Putamen (tissue), 1 donor: ENCODE results near the gene FOXS1.

Source experiments
- DNase-seq: peaks from one replicate; pipeline ENCODE4 v3.0.0-alpha.2; 2016; ENCODE audit warnings: low spot score

FOXS1 gene

DNA sequence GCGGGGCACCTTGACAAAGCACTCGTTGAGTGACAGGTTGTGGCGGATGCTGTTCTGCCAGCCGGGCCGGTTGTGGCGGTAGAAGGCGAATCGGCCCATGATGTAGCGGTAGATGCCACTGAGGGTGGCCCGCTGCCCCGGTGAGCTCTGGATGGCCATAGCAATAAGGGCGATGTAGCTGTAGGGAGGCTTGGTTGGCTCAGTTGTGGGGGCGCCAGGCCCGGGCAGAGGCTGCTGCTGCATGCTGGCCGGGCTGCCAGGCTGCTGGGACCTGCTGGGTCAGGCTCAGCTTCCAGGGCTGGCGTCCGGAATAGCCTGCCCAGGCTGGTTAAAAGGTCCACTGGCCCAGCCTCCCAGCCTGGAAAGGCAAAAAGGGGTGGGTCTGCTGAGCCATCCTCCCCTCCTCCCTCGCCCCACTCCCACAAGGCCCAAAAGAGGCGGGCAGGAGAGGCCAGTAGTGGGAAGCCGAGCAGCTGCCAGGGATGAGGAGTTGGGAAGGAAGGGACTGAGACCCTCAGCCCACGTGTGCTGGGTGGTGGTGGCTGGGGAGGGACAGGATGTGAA lies at the start of gene FOXS1:
FOXS1 (minus strand) TSS at position 305 of the 564 bp plus-strand sequence; CDS start at position 243, 62 bp downstream.
- DNase-seq, result no peak

- DNase-seq, result no peak
These were observed 45.2 kb upstream of the FOXS1 start for GRCh38 chr20:31890646-31891045.

- DNase-seq, result no peak
These were observed 38.4 kb upstream of the FOXS1 start for GRCh38 chr20:31883829-31884228.

DNA sequence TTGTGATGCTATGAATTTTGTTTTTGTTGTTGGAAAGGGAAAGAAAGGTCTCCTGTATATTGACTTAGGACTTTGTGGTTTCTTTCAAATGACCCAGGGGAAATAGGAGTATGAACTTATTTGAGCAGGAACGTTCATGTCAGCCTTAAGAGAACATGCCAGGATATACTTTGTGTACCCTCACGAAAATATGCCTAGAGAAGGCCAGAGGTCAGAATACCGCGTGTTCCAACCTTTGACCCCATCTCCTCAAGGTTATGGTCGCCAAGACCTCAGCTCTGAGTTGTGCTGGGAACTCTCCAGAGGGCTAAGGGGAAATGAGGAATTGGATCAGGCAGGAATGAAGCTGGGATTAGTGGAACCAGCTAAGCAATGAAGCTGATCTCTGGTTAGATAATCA lies 36.5 kb upstream of the FOXS1 start:
- DNase-seq, result no peak

DNA sequence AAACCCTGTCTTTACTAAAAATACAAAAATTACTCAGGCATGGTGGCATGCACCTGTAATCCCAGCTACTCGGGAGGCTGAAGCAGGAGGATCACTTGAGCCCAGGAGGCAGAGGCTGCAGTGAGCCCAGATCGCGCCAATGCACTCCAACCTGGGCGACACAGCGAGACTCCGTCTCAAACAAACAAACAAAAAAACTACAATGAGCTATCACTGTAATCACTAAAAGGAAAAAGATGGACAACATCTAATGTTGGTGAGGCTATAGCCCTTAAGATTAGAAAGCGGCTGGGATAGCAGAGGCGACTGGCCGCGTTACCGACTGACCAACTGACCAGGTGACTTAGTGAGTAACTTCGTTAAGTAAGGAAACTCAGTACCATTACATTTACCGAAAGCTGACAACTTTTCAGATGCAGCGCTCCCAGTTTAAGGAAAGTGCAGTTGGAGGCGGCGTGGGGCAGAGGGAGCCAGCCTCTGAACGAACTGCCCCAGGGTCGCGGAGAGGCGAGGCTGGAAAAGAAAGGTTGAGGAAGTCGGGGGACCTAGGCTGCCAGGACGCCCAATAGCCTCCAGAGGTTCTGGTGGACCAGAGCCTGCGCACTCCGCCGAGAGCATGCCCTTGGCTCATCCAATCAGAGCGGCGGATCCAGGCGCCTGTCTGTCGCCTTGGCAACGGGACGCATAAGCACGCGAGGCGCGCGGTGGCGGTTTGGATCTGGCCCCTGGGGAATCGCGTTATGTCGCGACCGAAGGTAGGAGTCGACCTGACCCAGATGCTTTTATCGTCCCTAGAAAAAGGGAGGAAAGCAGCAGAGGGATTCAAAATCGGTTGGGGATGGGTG lies 34.0 kb upstream of the FOXS1 start:
- peak; percentile 91 for DNase-seq

DNA sequence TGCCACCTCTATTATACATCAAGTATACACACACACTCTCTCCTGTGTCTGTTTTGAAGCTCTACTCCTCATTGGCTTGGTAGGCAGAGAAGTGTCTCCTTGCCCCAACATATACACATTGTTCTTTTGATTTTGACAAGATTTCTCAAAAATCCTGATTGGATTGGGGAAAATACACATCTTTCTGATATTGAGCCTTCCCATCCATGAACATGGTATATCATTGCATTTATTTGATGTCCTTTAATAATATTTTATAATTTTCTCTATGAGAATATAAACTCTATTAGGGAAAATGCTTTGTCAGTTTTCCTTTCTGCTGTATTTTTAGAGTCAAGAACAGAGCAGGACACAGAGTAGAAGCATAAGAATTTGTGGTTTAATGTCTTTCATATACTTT lies 32.3 kb upstream of the FOXS1 start:
- no peak for DNase-seq

DNA sequence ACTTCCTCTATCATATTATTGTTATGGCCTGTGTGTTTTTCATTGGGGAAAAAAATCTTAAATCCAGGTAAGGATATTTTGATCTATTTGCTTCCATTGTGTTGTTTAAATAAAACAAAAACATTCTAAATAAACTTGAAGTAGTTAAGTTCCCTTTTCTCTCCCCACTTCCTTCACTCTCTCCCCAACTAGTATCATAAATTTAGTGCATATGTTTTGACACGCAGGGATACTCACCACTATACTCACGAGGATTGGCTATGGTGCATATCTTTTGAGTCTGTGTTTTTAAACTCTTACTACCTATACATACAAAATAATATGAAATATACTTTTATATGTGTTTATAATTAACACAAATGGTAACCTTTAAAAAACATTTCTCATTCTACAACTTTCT lies 30.3 kb upstream of the FOXS1 start:
- no peak for DNase-seq

GRCh38 chr20:31872406-31872805 lies 27.0 kb upstream of the FOXS1 start:
- DNase-seq, result no peak

- DNase-seq, result no peak
These were observed 26.2 kb upstream of the FOXS1 start for GRCh38 chr20:31871618-31871954.

GRCh38 chr20:31870726-31871617 lies 25.6 kb upstream of the FOXS1 start:
- DNase-seq, result no peak

DNA sequence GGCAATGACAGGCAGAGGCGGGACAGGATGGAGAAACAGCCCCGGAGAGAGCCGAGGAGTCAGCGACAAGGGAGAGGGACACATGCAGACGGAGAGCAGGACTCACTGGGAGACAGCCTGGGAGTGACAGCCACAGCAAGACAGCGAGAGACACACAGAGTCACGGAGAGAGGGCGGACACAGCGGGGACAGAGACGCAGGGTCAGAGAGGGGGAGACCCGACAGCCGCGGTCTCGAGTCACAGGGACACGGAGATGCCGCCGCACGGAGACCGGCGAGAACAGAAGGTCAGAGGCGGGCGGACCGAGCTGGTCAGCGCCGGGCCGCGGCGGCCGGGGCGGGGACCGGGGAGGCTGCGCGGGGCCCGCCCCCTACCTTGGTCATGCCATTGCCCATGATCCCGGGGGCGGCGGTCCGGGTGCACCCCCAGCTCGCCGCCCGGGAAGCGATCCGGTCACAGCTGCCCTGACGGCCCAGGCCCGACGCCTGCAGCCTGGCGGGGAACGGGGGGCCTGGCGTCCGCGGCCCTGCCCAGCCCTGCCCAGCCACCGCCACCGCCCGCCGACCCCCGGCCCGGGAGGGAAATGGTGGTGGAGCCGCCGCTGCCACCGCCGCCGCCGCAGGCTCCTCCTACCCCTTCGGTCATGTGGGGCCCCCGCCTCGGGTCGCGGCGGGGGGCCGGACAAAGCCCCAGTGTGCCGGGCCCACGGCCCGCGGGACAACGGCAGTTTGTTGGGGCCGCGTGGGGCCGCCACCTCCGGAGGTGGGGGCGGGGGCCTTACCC lies 24.7 kb upstream of the FOXS1 start, which contains the start of the genes DUSP15 and TTLL9:
DUSP15 (minus strand) TSS at position 586 of the 784 bp plus-strand sequence; CDS start at position 396, 190 bp downstream.
TTLL9 (plus strand) TSS at position 693 of the 784 bp plus-strand sequence. CDS start 493 bp downstream, outside the sequence.
- DNase-seq, result peak; percentile 72

- no peak for DNase-seq
These were observed 24.2 kb upstream of the FOXS1 start for GRCh38 chr20:31869673-31869941.

GRCh38 chr20:31868853-31869672 lies 23.7 kb upstream of the FOXS1 start:
- no peak for DNase-seq

DNA sequence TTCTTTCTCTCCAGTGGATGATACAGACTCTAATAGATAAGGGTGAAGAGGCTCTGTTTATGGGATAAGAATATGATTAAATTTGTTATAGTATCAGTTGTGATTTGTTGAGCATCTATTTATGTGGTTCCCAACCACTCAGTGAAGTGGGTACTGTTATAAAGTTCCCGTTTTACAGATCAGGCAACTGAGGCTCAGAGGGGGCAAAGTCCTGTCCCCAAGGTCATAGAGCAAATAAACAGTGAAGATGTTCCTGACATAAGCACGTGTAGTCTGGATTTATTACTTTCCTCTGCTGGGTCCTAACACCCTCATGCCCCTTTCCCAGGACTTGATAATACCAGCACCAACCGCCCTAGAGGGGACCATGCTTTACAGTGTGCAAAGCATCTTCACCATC lies 20.8 kb upstream of the FOXS1 start:
- no peak for DNase-seq

DNA sequence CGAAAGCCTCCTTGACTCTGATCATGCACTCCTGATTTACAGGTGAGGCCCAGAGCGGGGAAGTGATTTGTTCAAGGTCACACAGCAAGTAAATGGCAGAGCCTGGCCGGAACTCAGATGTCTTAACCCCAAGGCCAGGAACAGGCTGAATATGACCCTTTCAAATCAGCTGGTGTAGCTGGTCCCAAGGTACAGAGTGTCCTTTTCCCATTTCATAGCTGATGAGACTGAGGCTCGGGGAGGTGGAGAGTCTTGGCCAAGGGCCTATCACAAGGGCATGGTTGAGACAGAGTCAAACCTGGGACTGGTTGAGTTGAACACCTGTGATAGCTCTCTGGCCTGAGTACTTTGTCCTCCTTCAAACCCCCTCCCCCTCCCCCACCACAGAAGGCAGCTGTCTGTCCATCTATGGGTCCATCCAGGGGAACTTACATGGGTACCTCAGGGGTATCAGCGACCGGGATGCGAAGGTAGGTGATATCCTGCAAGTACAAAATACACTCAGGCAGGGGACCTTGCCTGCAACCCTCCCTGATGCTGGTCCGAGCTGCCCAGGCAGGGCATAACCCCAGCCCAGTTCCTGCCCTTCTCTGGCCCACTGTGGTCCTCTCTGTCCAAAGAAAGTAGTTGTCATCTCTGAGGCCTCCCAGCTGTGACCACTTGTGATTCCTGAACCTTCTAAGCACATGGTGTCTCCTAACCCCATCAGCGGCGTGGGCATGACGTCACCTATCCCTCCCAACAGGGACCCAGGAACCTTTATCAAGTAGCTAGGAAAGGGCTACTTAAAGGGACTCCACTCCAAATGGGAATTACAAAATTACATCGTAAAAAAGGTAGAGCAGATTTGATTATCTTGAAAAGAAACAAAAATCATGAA lies 19.4 kb upstream of the FOXS1 start:
- no peak for DNase-seq

DNA sequence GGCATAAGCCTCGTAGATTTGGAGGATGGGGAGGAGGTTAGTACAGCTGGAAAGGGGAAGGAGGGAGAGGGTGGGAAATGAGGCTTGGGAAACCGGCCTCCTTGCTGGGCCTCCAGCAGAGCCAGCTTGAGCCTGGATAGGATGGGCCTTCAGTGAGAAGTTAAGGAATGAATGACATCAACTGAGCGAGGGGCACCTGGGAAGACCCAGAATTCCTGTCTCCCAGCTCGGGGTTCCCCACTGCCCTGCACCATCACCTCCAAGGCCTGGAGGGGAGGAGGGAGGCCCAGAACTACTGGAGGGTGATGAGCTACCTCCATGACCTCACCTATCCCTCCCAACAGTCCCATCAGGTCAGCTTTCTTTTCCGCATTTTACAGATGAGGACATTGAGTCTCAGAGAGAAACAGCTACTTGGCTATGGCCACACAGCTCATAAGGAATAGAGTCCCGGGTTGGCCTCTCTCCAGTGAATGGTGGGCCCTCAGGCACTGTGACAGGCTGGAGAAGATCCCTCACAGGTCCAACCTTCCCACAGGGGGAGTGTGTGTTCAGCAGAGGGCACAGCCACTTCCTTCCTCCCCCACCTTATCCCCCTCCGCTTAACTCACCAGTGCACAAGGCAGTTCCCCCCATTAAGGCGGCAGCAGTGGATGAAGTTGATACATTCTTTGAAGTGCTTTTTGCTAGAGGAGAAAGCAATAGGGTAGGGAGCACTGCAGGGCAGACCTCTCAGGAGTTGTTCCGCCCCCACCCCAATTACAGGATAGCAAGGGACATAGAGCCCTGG lies 18.1 kb upstream of the FOXS1 start:
- DNase-seq, result no peak

- no peak for DNase-seq
These were observed 17.1 kb upstream of the FOXS1 start for GRCh38 chr20:31862506-31862905.

- no peak for DNase-seq
These were observed 16.7 kb upstream of the FOXS1 start for GRCh38 chr20:31862157-31862470.

GRCh38 chr20:31861385-31862156 lies 16.2 kb upstream of the FOXS1 start:
- DNase-seq, result peak; percentile 54
